Neuronal stem cell (in vitro differentiated cells): ENCODE results near the gene SPINK8.
"Not testable (repeated sequence)": the region's sequence is repeated elsewhere in the genome, so short reads cannot be mapped to it uniquely, and the experiment has no call there.

Experiments used
- DNase-seq: peaks from one replicate; pipeline ENCODE4 v3.0.0-alpha.2; 2013; ENCODE audit warnings: low spot score
- H2AFZ ChIP-seq: one replicate; pipeline ENCODE4 v1.6.1; 2013; ENCODE audit warnings: mild to moderate bottlenecking, low read length, inconsistent platforms
- H2AK5ac ChIP-seq: 2 replicates; pipeline ENCODE4 v1.6.1; 2013; ENCODE audit warnings: low read depth, mild to moderate bottlenecking, inconsistent platforms, low read length, moderate library complexity, mixed read lengths
- H2BK120ac ChIP-seq: 2 replicates; pipeline ENCODE4 v1.6.1; 2013; ENCODE audit warnings: low read depth, mild to moderate bottlenecking, inconsistent platforms, low read length, moderate library complexity, mixed read lengths
- H2BK12ac ChIP-seq: one replicate; pipeline ENCODE4 v1.6.1; 2013; ENCODE audit warnings: low read length, inconsistent platforms
- H2BK15ac ChIP-seq: 2 replicates; pipeline ENCODE4 v1.6.1; 2013; ENCODE audit warnings: mild to moderate bottlenecking, low read length, inconsistent platforms, mixed read lengths
- H2BK5ac ChIP-seq: one replicate; pipeline ENCODE4 v1.6.1; 2013; ENCODE audit warnings: inconsistent platforms, mild to moderate bottlenecking, low read length, moderate library complexity
- H3K14ac ChIP-seq: one replicate; pipeline ENCODE4 v1.6.1; 2013; ENCODE audit warnings: low read length, inconsistent platforms
- H3K18ac ChIP-seq: 2 replicates; pipeline ENCODE4 v1.6.1; 2013; ENCODE audit warnings: low read length, inconsistent platforms
- H3K23ac ChIP-seq: 2 replicates; pipeline ENCODE4 v1.6.1; 2013; ENCODE audit warnings: low read depth, mild to moderate bottlenecking, mixed read lengths, low read length, inconsistent platforms; ENCODE audit not compliant: poor library complexity
- H3K27ac ChIP-seq: replicated peaks from 3 replicates; pipeline ENCODE4 v1.5.1; 2013; ENCODE audit warnings: low read length, inconsistent platforms
- H3K27me3 ChIP-seq, 3 experiments: 2 replicates each; pipeline ENCODE4 v1.6.1; 2013; ENCODE audit warnings: low read length in 3 of 3, mild to moderate bottlenecking in 2 of 3, inconsistent platforms in 1 of 3, low read depth in 1 of 3, mixed read lengths in 1 of 3, moderate library complexity in 1 of 3; ENCODE audit not compliant: control insufficient read depth in 3 of 3, insufficient read depth in 3 of 3
- H3K36me3 ChIP-seq, 2 donors: replicated peaks in 1 of 2; 2 replicates each; pipeline ENCODE4 v1.6.1; 2013; ENCODE audit warnings: low read length in 2 of 2; ENCODE audit not compliant: control insufficient read depth in 2 of 2, insufficient read depth in 2 of 2
- H3K4ac ChIP-seq: 2 replicates; pipeline ENCODE4 v1.6.1; 2013; ENCODE audit warnings: inconsistent platforms, mild to moderate bottlenecking, low read length, moderate library complexity
- H3K4me1 ChIP-seq, 2 donors: 1 replicate in 1 of 2; 2 replicates in 1 of 2; pipeline ENCODE4 v1.6.1; 2013; ENCODE audit warnings: low read length in 2 of 2, low read depth in 1 of 2; ENCODE audit not compliant: control insufficient read depth in 2 of 2, insufficient read depth in 1 of 2
- H3K4me2 ChIP-seq: one replicate; pipeline ENCODE4 v1.6.1; 2013; ENCODE audit warnings: mild to moderate bottlenecking, low read length, inconsistent platforms; ENCODE audit not compliant: insufficient read depth, poor library complexity, severe bottlenecking
- H3K4me3 ChIP-seq, 2 donors: 2 replicates each; pipeline ENCODE4 v1.5.1; 2013; ENCODE audit warnings: low read length in 2 of 2, mild to moderate bottlenecking in 2 of 2, inconsistent platforms in 1 of 2, moderate library complexity in 1 of 2
- H3K79me1 ChIP-seq: one replicate; pipeline ENCODE4 v1.6.1; 2013; ENCODE audit warnings: low read depth, mild to moderate bottlenecking, inconsistent platforms, low read length, moderate library complexity
- H3K9ac ChIP-seq: one replicate; pipeline ENCODE4 v1.6.1; 2013; ENCODE audit warnings: mild to moderate bottlenecking, low read depth, low read length, inconsistent platforms; ENCODE audit not compliant: poor library complexity
- H3K9me3 ChIP-seq, 2 donors: replicated peaks in 1 of 2; 2 replicates each; pipeline versions ENCODE3 to v1.6.1; 2013; ENCODE audit warnings: low read length in 2 of 2, mild to moderate bottlenecking in 2 of 2, inconsistent platforms in 1 of 2, low read depth in 1 of 2, mixed read lengths in 1 of 2, moderate library complexity in 1 of 2; ENCODE audit not compliant: control insufficient read depth in 2 of 2, insufficient read depth in 1 of 2
- H4K8ac ChIP-seq: one replicate; pipeline ENCODE4 v1.6.1; 2013; ENCODE audit warnings: low read depth, mild to moderate bottlenecking, inconsistent platforms, low read length, moderate library complexity
- H4K91ac ChIP-seq: one replicate; pipeline ENCODE4 v1.6.1; 2013; ENCODE audit warnings: low read length, low read depth, mild to moderate bottlenecking, inconsistent platforms; ENCODE audit not compliant: poor library complexity
- WGBS, 2 donors: extraction: QIAGEN DNeasy Blood & Tissue Kit; methylation state at CpG; one replicate each; pipeline ENCODE4 v1.1.7; 2013; ENCODE audit warnings: missing lambda C conversion rate in 2 of 2, mixed read lengths in 1 of 2; ENCODE audit not compliant: insufficient read length in 2 of 2, insufficient replicate concordance in 1 of 2; ENCODE audit errors: extremely low coverage in 2 of 2; 5-methylcytosine and 5-hydroxymethylcytosine counted together

SPINK8 gene

DNA sequence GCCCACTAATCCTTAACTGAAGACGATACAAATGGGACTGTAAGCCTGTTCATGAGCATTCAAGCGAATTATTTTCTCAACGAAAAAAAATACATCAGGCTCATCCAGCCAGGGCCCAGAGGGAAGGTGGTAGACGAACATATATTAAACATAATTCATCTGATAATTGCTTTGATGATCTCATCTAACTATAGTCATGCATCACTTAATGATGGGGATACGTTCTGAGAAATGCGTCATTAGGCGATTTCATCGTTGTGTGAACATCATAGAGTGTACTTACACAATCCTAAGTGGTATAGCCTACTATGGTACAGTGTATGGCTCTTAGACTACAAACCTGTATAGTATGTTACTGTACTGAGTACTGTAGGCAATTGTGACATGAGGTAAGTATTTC is 10.0 kb upstream of the SPINK8 start:
- Histone ChIP-seq H2BK12ac (no peak overlapping the region), H2BK15ac (no peak overlapping the region), H3K18ac (no peak overlapping the region), H3K36me3 (no peaks in the 10 kb centered on the region), H3K79me1 (no peaks in the 10 kb centered on the region), H2AFZ (no peak overlapping the region), H3K27ac (no peak overlapping the region), H2AK5ac (no peak overlapping the region), H4K91ac (no peak overlapping the region), H2BK120ac (no peak overlapping the region), H3K14ac (no peak overlapping the region), H2BK5ac (no peak overlapping the region), H3K27me3 (peaks cover 0 to 12% (median 2%) of the 10 kb centered on the region in 3 experiments), H3K4me3 (no peak overlapping the region), H3K23ac (no peak overlapping the region), H4K8ac (no peak overlapping the region), H3K4me1 (no peaks in the 10 kb centered on the region), H3K9ac (no peak overlapping the region), H3K9me3 (no peaks in the 10 kb centered on the region), H3K4me2 (no peak overlapping the region), H3K4ac (no peak overlapping the region)
- DNase-seq: no peak
- WGBS, 2 donors: no CpG with 5 or more reads among the region's 8 CpGs

DNA sequence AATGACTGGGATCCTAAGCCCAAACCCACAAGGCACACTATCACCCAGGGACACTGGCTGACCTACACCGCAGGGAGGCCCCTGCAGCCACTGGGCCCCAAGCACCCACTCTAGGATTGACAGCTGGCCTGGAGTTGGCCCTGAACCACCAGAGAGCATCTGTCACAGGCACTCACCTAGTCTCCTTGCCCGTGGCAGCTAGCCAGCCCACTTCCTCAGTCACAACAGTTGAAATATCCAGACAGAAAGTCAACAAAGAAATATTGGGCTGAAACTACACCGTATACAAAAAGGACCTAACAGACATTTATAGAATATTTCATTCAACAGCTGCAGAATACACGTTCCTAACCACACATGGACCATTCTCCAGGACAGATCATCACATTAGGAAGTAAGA is 5.2 kb upstream of the SPINK8 start:
- H3K27me3 ChIP-seq: no peaks in the 10 kb centered on the region
- no peak overlapping the region for H4K8ac ChIP-seq
- H3K14ac ChIP-seq: no peak overlapping the region
- H3K4me1 ChIP-seq: no peaks in the 10 kb centered on the region
- no peak overlapping the region for H3K23ac ChIP-seq
- H2BK5ac ChIP-seq: no peak overlapping the region
- H3K9ac ChIP-seq: no peak overlapping the region
- H2AFZ ChIP-seq: no peak overlapping the region
- no peaks in the 10 kb centered on the region for H3K9me3 ChIP-seq
- no peak overlapping the region for H3K4me3 ChIP-seq
- no peak overlapping the region for H2BK15ac ChIP-seq
- H3K4me2 ChIP-seq: no peak overlapping the region
- no peak overlapping the region for H2AK5ac ChIP-seq
- no peak for DNase-seq
- no peak overlapping the region for H3K18ac ChIP-seq
- H3K36me3 ChIP-seq: no peaks in the 10 kb centered on the region
- no peak overlapping the region for H3K4ac ChIP-seq
- no peak overlapping the region for H3K27ac ChIP-seq
- H2BK12ac ChIP-seq: no peak overlapping the region
- no peak overlapping the region for H2BK120ac ChIP-seq
- no peak overlapping the region for H4K91ac ChIP-seq
- H3K79me1 ChIP-seq: no peaks in the 10 kb centered on the region
- WGBS, 2 donors: no CpG with 5 or more reads among the region's 4 CpGs

DNA sequence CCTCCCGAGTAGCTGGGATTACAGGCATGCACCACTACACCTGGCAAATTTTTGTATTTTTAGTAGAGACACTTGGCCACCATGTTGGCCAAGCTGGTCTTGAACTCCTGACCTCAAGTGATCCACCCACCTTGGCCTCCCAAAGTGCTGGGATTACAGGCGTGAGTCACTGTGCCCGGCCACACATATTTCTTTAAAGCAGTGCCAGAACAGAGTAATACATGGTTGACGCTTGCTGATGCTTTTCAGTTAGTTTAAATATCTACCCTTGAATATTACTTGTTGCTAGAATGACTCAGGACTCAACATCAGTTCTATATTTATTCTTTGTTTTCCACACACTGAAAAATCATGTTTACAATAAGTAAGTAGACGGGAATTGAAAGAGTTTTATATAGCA is 4.1 kb upstream of the SPINK8 start:
- not testable (repeated sequence) for H3K4me3 ChIP-seq, H3K9me3 ChIP-seq, H3K23ac ChIP-seq, H3K27me3 ChIP-seq, H2AK5ac ChIP-seq, H3K79me1 ChIP-seq, H3K14ac ChIP-seq, H2BK12ac ChIP-seq, H3K27ac ChIP-seq, H4K8ac ChIP-seq, H3K36me3 ChIP-seq, H2AFZ ChIP-seq, DNase-seq, H3K9ac ChIP-seq, H3K4me1 ChIP-seq, H2BK120ac ChIP-seq, H4K91ac ChIP-seq, H3K4ac ChIP-seq, H3K18ac ChIP-seq, H3K4me2 ChIP-seq, H2BK15ac ChIP-seq, H2BK5ac ChIP-seq
- no CpG with 5 or more reads among the region's 5 CpGs for WGBS, 2 donors

DNA sequence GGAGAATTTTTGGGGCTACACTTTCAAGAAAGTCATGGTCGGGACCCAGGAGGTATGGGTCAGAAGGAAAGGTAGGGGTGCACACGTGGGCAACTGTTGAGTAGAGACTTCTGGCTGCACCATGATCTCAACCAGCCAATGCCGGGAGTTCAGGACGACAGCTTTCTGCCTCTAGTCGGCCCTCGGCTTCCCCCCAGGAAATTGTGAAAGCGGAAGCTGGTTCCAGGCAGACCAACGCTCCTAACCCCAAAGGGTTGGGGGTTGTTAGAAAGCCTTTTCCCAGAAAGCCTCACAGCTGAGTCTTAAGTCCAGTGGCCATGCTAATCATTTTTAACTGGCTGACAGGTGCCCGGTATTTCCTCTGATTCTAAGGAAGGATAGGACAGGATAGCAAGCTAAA is 1.8 kb upstream of the SPINK8 start:
- H3K79me1 ChIP-seq, DNase-seq, H3K4ac ChIP-seq, H3K14ac ChIP-seq, H2BK120ac ChIP-seq, H3K4me2 ChIP-seq, H3K23ac ChIP-seq, H3K27ac ChIP-seq, H3K27me3 ChIP-seq, H3K18ac ChIP-seq, H2AK5ac ChIP-seq, H3K4me1 ChIP-seq, H2BK15ac ChIP-seq, H3K4me3 ChIP-seq, H2AFZ ChIP-seq, H2BK5ac ChIP-seq, H3K9ac ChIP-seq, H4K91ac ChIP-seq, H2BK12ac ChIP-seq, H3K9me3 ChIP-seq, H3K36me3 ChIP-seq, H4K8ac ChIP-seq: not testable (repeated sequence)
- no CpG with 5 or more reads among the region's 9 CpGs for WGBS, 2 donors
